Measurements from ENCODE around the gene PRDM12.

PRDM12 gene

DNA sequence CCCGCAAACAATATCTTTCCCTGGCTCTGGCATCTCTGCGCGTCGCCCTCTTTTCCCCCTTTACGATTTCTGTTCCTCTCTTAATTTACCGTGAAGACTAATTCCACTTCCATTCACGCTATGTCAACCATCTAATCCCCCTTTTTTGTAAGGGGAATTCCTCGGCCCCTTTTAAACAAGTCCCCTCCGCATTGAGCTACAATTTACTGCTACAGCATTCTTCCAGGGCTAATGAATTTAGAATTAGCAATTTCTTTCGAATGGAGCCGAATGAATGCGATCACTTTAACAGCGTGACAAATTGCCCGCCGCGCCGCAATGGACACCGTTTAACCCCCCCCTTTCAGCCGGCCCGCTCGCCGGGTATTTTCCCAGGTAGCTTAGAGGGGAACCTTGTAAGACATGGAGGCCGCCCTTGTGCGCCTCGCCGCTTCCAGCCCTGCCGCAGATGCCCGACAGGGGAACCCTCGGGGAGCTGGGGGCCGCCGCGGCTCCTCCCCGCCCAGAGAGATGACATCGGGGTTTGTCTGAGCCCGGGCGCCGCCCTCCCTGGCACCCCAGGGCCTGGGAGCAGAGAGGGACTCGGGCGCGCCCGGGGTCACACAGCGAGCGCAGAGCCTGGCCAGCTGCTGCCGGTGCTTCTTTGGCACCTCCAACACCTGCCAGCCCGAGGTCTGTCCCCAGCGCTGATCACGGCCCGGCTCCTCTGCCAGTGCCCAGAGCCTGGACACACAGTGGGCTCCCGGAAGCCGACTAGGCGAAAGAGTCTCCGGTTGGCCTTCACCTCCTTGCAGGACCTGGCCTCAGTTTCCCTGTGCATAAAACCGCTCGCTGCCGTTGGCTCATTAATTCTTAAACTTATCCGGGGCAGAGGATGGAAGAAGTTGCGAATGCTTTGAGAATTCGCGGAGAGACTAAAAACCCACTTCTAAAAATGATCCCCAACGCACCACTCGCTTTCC is 1.3 kb downstream of the PRDM12 start:
- no peak for TF ChIP-seq ZNF274 (IDR thresholded peaks at IDR 0.05; ENCODE audit: low read depth, low read length)
- H3K4me3 ChIP-seq (ENCODE audit: low read length) = no peak overlapping the region

DNA sequence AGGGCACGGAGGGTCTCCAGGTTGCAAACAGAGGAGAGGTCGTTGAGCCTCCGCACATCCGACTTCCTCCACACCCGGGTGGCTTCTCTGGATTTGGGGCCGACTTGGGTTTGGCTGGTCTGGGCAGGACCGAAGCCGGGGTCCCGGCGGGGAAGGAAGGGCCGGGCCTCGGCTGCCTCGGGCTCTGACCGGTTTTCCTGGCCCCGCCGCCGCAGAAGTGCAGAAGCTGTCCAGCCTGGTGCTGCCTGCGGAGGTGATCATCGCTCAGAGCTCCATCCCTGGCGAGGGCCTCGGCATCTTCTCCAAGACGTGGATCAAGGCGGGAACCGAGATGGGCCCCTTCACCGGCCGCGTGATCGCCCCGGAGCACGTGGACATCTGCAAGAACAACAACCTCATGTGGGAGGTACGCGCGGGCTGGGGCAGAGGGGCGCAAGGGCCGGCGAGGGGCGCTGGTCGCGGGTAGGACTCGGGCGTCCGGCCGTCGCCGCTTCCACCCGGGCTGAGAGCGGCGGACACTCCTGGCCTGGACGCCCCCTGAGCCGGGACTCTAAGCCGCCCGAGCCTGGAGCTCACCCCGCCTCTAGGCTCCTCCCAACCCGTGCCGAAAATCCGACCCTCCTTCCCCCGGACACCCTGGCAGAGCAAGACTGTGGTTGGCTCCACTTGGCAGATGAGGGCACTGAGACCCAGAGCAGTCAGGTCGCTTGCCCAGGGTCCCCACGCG is 2.2 kb downstream of the PRDM12 start:
- no peak for TF ChIP-seq ZNF274 (IDR thresholded peaks at IDR 0.05; ENCODE audit: low read depth, low read length)
- no peak overlapping the region for H3K4me3 ChIP-seq (ENCODE audit: low read length)

DNA sequence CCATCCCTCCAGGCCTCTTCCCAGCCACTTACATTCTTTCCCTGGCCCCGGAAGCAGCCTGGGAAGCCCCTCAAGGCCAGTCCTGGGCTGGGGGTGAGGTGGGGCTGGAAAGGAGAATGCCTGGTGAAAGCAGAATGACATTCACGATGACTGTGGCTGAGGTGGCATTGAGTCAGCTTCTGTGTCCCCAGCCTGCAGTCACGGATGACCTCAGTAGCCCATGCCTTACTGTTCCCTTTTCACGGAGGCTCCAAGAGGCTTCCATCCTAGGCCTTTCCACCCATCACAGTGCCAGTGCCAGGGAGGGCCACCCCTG is 2.7 kb downstream of the PRDM12 start:
- no peak for TF ChIP-seq ZNF274 (IDR thresholded peaks at IDR 0.05; ENCODE audit: low read depth, low read length)
- H3K4me3 ChIP-seq (ENCODE audit: low read length) = no peak overlapping the region

DNA sequence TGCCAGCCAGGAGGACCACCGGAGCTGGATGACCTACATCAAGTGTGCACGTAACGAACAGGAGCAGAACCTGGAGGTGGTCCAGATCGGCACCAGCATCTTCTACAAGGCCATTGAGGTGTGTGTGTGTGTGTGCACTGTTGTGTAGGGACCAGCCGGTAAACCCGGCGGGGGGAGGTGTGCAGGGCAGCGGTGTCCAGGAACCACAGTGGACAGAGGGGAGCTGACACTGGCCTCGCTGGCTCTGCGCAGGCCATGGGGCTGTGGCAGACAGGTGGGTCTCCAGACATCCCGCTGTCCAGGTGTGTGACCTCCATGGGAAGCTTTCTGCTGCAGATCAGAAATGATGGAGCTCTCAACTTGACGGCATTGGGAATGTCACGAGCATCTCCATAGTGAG is 3.8 kb downstream of the PRDM12 start:
- H3K4me3 ChIP-seq (ENCODE audit: low read length) = no peak overlapping the region
- TF ChIP-seq ZNF274 (IDR thresholded peaks at IDR 0.05; ENCODE audit: low read depth, low read length) = no peak

DNA sequence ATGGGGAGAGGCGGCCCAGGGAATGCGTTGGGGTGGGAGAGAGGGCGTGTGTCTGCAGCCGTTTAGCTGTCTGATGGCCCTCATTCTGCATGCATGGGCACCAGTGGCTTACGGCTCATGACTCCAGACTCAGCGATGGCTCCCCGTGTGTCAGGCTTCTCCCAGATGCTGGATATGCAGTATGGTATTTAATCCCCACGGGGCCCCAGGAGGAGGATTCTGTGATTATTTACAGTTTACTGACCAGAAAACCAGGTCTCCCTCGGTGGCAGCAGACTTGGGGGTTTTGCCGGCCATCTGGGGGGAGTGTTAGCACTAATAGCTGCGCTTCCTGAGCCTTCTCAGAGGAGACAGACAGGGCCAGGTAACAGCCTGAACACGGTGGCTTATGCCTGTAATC is 4.3 kb downstream of the PRDM12 start:
- TF ChIP-seq ZNF274 (IDR thresholded peaks at IDR 0.05; ENCODE audit: low read depth, low read length) = no peak
- H3K4me3 ChIP-seq (ENCODE audit: low read length) = no peak overlapping the region

DNA sequence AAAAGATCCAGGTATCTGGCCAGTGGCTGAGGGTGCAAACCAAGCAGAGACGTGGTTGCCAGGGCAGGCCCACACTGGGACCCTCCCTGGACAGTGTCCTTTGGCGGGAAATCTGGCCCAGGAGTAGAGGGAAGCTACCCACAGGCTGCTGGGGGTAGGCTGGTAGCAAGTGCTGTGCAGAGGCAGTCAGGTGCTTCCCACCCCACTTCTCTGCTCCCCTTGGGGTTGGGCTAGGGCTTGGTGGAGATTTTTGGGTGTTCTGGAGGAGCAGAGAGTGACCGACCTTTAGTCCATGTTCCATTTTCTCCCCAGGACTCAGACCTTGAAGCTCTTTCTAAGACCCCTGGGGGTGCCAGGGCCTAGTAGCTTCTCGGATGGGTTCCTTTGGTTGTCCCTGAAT is 5.6 kb downstream of the PRDM12 start:
- TF ChIP-seq ZNF274 (IDR thresholded peaks at IDR 0.05; ENCODE audit: low read depth, low read length) = no peak
- no peak overlapping the region for H3K4me3 ChIP-seq (ENCODE audit: low read length)

DNA sequence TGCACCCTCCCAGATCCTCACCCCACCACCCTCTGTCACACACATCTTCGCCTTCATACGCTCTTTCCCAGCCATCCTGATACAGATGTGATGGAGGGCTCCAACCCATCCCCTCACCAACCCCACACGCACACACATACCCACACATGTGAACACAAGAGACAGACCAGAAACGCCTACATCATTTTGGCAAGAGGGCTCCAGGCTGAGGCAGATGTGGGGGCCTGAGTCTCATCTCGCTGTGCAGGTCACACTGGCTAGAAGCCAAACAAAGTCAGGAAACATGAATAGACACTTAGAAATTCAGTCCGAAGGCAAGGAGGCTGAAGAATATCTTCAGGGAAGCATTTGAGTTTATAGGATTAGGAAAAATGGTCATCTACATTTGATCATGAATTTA is 6.2 kb downstream of the PRDM12 start:
- H3K4me3 ChIP-seq (ENCODE audit: low read length) = no peak overlapping the region
- no peak for TF ChIP-seq ZNF274 (IDR thresholded peaks at IDR 0.05; ENCODE audit: low read depth, low read length)

DNA sequence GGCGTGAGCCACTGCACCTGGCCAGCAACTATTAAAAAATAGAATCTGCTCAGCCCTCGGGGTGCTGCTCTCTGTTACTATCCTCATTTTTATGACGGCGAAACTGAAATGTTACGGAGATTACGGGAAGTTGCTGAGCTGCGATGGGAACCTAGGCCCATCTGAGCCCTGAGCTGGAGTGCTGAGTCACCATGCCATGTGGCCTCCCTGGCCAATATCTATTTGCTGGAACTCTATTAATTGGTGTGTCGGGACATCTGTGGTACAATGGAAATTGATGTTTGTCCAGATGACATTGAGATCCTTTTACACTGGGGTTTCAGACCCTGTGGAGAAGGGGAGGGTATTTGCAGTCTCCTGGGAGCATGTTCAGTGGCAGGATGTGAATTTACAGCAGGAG is 8.1 kb downstream of the PRDM12 start:
- no peak for TF ChIP-seq ZNF274 (IDR thresholded peaks at IDR 0.05; ENCODE audit: low read depth, low read length)
- H3K4me3 ChIP-seq (ENCODE audit: low read length) = no peak overlapping the region

DNA sequence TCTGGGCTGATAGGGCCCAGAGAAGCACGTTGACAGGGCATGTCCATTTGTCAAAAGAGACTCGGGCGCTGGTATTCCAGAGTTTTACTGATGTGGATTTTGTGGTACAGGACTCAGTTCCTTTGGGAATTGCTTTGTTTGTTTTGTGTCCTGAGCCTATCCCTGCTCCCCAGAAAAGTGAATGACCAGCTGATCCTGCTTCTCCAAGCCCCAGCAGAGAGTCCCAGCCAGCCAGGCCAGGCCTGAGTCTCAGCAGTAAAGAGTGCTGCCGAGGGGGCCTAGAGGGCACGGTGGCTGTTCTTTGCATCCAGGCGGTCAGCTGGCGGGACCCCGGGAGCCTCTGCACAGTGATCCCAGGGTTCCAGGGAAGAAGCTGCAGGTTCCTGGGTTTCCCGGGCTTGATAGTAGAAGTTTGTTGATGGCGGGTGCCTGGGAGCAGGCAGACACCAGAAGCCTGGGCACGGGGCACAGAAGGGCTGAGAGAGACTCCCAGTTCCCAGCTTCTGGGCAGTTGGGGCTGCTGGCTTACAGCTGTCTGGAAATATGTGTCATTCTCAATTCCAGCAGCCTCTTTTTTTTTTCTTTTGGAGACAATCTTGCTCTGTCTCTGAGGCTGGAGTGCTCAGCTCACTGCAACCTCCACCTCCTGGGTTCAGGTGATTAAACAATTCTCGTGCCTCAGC is 8.7 kb downstream of the PRDM12 start:
- TF ChIP-seq ZNF274 (IDR thresholded peaks at IDR 0.05; ENCODE audit: low read depth, low read length) = no peak
- H3K4me3 ChIP-seq (ENCODE audit: low read length) = no peak overlapping the region

DNA sequence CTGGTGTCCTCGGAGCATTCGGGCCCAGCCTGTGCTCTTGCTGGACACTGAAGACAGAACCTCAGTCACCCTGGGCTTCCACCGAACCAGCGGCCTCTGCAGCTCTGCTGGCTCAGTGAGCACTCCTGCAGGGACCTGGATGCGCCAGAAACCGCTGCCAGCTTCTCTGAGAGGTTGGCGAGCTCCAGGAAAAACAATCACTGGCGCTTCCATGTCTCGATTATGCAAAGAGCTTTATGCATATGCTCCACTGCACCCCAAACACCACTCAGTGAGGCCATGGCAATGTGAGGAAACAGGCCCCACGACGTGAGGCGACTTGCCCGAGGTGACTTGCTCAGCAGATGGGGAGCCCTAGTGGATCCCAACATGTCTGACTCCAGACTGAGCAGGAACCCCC is 11.0 kb downstream of the PRDM12 start:
- TF ChIP-seq ZNF274 (IDR thresholded peaks at IDR 0.05; ENCODE audit: low read depth, low read length) = no peak
- no peak overlapping the region for H3K4me3 ChIP-seq (ENCODE audit: low read length)

DNA sequence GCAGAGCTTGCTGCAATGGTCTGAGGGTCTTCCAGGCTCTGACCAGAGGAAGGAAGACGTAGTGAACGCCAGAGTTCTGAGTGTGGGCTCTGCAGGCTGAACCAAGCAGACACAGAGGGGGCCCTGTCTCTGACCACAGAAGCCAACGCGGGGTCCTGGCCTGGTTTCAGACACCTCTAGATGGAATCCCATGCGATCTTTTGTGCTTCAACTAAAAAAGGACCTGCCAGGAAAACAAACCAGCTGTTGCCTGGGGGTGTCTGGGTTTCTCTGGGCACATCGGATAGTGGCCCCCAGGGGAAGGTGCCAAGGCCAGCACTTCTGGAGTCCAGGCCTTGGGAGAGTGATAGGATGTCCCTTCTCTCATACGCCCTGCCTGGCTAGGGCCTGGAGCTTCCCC is 12.9 kb downstream of the PRDM12 start:
- TF ChIP-seq ZNF274 (IDR thresholded peaks at IDR 0.05; ENCODE audit: low read depth, low read length) = no peak
- H3K4me3 ChIP-seq (ENCODE audit: low read length) = no peak overlapping the region

DNA sequence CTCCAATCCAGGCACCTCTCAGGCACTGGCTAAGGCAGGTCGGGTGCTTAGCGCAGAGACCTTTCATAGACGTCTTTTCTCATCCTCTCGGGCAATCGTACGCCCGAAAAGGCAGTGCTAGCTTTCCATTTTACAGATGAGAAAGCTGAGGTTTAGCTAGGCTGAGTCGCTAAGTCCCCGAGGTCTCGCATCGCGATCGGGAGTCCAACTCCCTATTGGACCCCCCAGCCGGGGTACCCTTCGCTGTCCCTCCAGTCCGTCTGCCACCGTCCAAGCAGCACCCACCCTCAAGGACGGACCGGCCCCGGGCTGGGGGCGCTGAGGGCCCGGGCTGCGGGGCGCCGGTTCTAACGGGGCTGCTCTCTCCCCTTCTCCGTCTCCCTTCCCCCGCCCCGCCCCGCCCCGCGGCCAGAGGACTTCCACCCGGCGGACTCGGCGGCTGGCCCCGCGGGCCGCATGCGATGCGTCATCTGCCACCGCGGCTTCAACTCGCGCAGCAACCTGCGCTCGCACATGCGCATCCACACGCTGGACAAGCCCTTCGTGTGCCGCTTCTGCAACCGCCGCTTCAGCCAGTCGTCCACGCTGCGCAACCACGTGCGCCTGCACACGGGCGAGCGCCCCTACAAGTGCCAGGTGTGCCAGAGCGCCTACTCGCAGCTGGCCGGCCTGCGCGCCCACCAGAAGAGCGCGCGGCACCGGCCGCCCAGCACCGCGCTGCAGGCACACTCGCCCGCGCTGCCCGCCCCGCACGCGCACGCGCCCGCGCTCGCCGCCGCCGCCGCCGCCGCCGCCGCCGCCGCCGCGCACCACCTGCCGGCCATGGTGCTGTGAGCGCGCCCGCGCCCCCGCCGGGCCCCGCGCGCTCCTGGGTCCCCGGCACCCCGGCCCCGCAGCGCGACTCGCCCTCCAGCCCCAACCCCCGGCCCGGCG is 16.7 kb downstream of the PRDM12 start:
- no peak for TF ChIP-seq ZNF274 (IDR thresholded peaks at IDR 0.05; ENCODE audit: low read depth, low read length)
- peak overlapping the region; percentile 58; the same call in 1 of the 2 replicates for H3K4me3 ChIP-seq (ENCODE audit: low read length)

DNA sequence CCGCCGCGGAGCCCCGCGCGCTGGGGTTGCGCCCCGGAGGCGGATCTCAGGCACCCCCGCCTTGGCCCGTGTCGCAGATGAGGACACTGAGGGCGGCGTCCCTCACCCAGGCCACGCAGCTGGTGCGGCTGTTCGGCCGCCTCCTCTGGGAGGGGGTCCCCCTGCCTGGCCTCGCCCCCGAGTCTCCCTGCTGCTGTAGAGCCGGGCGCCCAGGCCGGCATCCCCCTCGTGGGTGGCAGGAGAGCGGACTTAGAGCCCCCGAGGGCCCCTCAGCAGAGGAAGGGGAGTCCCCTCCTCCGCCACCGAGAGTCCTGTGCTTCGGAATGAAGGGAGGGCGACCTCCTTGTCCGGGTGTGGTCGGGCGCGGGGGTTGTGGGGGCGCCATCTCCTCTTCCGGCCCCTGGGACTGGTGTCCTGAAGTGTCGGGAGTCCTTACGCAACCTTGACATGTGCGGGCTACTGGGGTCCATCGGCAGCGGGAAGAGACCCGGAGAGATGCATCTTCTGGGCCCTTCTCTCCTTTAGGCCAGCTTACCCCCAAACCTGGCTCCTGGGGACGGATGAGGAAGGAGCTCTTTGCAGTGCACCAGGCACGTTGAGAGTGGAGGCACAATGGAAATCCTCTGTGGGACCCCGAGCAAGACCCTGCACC is 17.5 kb downstream of the PRDM12 start:
- no peak for TF ChIP-seq ZNF274 (IDR thresholded peaks at IDR 0.05; ENCODE audit: low read depth, low read length)
- peak overlapping the region; percentile 53; the same call in 1 of the 2 replicates for H3K4me3 ChIP-seq (ENCODE audit: low read length)
